ENCODE data around the gene FHL3. TPM values are rescaled to one million over a fixed set of nuclear protein-coding genes. Genes with fewer than 3 reads are reported as not detected.

FHL3 gene
- total and polyA plus RNA-seq, 8 donors: 14.8 to 34.4 (median 17.8) TPM

DNA sequence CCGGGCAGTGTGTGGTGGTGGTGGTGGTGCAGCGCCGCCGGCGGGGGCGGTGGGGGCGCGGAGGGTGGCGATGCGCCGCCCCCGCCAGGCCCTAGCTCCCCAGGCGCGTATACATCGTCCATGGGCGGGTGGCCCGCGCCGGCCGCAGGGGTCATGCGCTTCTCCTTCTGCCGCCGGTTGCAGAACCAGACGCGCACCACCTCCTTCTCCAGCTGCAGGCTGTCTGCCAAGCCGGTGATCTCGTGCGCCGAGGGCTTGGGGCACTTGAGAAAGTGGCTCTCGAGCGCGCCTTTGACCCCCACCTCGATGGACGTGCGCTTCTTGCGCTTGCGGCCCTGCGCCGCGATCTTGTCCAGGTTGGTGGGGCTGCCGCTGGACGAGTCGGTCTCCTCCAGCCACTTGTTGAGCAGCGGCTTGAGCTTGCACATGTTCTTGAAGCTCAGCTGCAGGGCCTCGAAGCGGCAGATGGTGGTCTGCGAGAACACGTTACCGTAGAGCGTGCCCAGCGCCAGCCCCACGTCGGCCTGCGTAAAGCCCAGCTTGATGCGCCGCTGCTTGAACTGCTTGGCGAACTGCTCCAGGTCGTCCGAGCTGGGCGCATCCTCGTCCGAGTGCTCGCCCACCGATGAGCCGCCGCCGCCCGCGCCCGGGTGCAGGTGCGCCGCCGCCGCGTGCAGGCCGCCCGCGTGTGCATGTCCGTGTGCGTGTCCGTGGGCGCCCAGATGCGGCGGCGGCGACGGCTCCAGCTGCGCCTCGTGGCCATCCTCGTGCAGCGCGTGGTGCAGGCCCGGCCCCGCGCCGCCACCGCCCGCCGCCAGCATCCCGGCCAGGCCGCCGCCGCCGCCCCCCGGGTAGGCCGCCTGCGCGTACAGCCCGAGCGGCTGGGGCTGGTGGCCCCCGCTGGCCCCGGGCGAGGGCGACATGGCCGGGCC, 40.4 kb upstream of the FHL3 start:
- peaks cover 7 to 36% of the 10 kb centered on the region in 2 donors for H3K4me1 ChIP-seq
- no peaks in the 10 kb centered on the region for H3K36me3 ChIP-seq
- peaks cover 50 to 94% of the 10 kb centered on the region in 2 donors for H3K27me3 ChIP-seq
- H3K27ac ChIP-seq: no peak overlapping the region
- DNase-seq (peak in 2 of 4 donors; percentile 51 to 80), ATAC-seq (no peak)
- H3K9me3 ChIP-seq: no peaks in the 10 kb centered on the region
- intact Hi-C loops (cut with DNase I): no loop called here
- H3K4me3 ChIP-seq: peak overlapping the region in 1 of 2 donors; percentile 64
- TF ChIP-seq, protein P1, sequence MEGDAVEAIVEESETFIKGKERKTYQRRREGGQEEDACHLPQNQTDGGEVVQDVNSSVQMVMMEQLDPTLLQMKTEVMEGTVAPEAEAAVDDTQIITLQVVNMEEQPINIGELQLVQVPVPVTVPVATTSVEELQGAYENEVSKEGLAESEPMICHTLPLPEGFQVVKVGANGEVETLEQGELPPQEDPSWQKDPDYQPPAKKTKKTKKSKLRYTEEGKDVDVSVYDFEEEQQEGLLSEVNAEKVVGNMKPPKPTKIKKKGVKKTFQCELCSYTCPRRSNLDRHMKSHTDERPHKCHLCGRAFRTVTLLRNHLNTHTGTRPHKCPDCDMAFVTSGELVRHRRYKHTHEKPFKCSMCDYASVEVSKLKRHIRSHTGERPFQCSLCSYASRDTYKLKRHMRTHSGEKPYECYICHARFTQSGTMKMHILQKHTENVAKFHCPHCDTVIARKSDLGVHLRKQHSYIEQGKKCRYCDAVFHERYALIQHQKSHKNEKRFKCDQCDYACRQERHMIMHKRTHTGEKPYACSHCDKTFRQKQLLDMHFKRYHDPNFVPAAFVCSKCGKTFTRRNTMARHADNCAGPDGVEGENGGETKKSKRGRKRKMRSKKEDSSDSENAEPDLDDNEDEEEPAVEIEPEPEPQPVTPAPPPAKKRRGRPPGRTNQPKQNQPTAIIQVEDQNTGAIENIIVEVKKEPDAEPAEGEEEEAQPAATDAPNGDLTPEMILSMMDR (IDR thresholded peaks at IDR 0.05): no peak

DNA sequence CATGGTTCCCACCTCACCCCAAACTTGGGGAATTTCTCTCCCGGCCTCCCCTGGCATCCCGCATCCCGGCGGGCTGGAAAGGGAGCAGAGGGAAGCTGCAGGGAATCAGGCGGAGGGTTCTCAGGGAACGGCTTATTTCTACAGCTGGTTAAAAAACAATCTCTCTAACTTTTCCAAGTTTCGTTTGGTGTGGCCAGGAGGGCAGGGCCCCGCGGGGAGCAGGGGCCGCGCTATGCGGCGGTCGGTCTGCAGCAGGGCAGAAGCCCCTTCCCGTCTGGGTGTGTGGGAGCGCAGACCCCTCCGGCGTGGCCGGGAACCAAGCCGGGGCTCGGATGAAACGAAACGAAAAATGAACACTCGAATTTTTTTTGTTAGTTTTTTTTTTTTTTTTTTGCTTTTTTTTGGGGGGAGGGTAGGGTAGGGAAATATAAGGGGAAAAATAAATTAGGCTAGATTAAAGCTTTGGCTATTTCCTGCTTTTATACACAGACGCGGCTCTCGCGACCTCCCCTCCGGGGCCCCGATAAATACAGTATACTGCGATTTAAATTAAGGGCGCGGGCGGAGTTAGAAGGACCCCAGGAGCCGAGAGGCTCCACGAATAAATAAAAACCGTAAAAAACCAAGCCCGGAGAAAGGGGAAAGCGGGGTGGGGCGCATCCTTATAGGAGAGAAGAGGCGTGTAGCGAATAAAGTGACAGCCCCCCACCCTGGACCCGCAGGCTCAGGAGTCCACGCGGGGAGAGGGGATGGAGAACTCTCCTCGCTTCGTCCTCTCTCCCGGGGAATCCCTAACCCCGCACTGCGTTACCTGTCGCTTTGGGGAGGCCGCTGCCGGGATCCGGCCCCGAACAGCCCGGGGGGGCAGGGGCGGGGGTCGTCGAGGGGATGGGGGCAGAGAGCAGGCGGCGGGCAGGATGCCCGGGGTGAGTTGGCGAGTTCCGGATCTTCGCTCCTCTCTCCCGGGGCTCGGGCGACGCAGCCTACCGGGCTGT, 39.2 kb upstream of the FHL3 start:
- DNase-seq: peak in 1 of 4 donors; percentile 60
- H3K9me3 ChIP-seq: no peaks in the 10 kb centered on the region
- no peak overlapping the region for H3K4me3 ChIP-seq
- H3K4me1 ChIP-seq: peaks cover 7 to 36% of the 10 kb centered on the region in 2 donors
- no peak overlapping the region for H3K27ac ChIP-seq
- intact Hi-C loops (cut with DNase I): no loop called here
- ATAC-seq: no peak
- TF ChIP-seq, protein P1 (IDR thresholded peaks at IDR 0.05): no peak
- peaks cover 50 to 91% of the 10 kb centered on the region in 2 donors for H3K27me3 ChIP-seq
- no peaks in the 10 kb centered on the region for H3K36me3 ChIP-seq

DNA sequence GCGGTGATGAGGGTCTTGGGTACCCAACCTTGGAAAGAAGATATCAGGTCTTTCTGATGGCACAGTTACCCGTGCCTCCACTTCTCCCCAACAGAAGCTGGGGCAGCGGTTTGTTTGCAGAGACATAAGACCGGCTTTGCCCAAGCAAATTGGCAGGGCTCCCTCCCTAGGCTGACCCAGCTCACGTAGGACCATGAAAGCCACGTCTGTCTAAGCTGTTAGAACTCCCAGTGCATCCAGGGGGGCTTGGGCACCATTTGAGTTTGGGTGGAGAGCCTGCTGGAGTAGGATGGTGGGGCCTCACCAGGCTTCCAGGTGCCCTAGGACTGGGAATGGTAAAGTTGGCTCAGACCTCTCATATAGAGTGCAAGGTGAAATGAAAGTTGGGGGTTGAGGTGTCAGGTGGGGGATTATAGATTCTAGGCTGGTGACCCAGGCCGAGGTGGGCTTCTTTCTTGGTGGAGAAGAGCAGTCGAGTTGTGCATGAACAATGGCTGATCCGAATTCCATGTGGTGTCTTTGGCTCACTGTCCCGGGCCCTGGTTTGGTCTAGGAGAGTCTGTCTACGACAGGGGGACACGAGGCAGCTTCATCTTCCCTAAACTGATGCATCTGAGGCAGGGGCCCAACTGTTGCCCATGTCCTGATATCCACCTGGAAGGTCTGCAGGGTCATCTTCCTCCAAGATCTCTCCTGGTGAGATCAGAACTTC, 37.9 kb upstream of the FHL3 start:
- Histone ChIP-seq H3K27me3 (peaks cover 50 to 91% of the 10 kb centered on the region in 2 donors), H3K4me3 (no peak overlapping the region), H3K4me1 (peaks cover 7 to 36% of the 10 kb centered on the region in 2 donors), H3K27ac (no peak overlapping the region), H3K36me3 (no peaks in the 10 kb centered on the region), H3K9me3 (no peaks in the 10 kb centered on the region)
- intact Hi-C loops (cut with DNase I): no loop called here
- DNase-seq (peak in 1 of 4 donors; percentile 30), ATAC-seq (no peak)
- TF ChIP-seq, protein P1 (IDR thresholded peaks at IDR 0.05): no peak

DNA sequence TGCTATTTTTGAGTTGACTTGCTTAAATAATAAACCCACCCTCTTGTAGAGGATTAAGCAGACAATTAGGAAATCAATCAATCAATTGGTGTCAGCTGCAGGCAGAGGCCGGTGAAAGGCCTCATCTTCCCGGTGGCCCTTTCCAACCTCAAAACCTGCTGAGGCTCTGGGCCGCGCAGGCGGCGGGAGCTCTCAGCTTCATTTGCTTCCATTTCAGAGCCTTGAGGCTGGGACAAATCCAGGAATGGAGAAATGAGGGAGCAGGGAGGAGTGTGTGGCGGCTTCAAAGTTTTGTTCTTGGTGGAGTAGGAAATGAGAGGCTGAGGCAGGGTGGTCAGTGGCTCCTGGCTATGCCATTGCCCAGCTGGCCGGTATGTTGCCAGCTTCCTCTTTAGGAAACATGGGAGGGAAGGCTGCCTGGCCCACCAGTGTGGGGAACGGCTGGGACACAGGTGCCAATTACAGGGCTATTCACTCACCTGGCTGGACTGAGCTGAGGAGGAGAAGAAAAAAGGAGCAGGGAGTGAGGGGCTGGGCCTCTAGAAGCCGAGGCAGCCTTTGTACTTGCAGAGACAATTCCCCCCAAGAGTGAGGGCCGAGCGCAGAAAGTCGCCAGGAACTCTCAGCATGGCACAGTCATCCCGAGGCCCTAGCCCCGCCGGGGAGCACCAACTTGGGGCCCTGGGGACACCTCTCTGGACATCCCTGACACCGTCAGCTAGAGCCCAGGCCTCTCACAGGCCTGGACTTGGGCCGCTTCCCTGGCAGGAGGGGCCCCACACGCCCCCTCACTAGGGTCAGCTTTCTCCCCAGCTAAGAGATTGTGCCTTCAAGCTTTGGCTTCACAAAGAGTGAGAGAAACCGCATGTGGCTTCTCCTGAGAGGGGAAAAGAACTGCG, 36.9 kb upstream of the FHL3 start:
- Histone ChIP-seq H3K27ac (no peak overlapping the region), H3K27me3 (peaks cover 50 to 85% of the 10 kb centered on the region in 2 donors), H3K4me3 (no peak overlapping the region), H3K36me3 (no peaks in the 10 kb centered on the region), H3K9me3 (no peaks in the 10 kb centered on the region), H3K4me1 (peaks cover 7 to 28% of the 10 kb centered on the region in 2 donors)
- intact Hi-C loops (cut with DNase I): no loop called here
- DNase-seq (no peak), ATAC-seq (no peak)
- TF ChIP-seq, protein P1 (IDR thresholded peaks at IDR 0.05): no peak

Data from left lung (tissue), 10 donors.